ENCODE data around the gene CDH15.

Gene CDH15

GRCh38 chr16:89200124-89200849, 28.7 kb downstream of the CDH15 start, which contains the start of gene SLC22A31:
Gene SLC22A31 (minus strand): TSS chr16:89200537. CDS start chr16:89200501, 36 bp downstream.
- Histone ChIP-seq H3K4me3 (ENCODE audit: insufficient read depth, low read length, poor library complexity, severe bottlenecking) (no peak within 1 kb of the TSS), H3K27ac (ENCODE audit: low read depth, low read length) (no peak within 1 kb of the TSS), H3K36me3 (ENCODE audit: low read length) (no peaks in the 10 kb centered on the region), H3K9me3 (ENCODE audit: insufficient read depth, low read length) (no peaks in the 10 kb centered on the region), H3K9ac (ENCODE audit: low read length) (no peak within 1 kb of the TSS), H3F3A (ENCODE audit: insufficient read depth) (no peaks in the 10 kb centered on the region), H4K20me1 (ENCODE audit: low read depth, low read length) (no peaks in the 10 kb centered on the region), H3K4me2 (ENCODE audit: low read depth, low read length, poor library complexity, severe bottlenecking) (no peak within 1 kb of the TSS), H3K9me2 (replicated peaks; ENCODE audit: insufficient read depth, low read length) (no peaks in the 10 kb centered on the region), H2AFZ (ENCODE audit: low read depth, low read length, severe bottlenecking) (no peak within 1 kb of the TSS), H3K27me3 (ENCODE audit: low read length) (no peaks in the 10 kb centered on the region), H3K79me2 (ENCODE audit: insufficient read depth, low read length) (no peaks in the 10 kb centered on the region)
- no peak for TF ChIP-seq EZH2phosphoT487 (conservative IDR thresholded peaks at IDR 0.05; ENCODE audit: low read length)
- no peak for TF ChIP-seq CTCF (IDR thresholded peaks at IDR 0.05; ENCODE audit: insufficient read depth, low read length, poor library complexity, severe bottlenecking)

- H3K27me3 ChIP-seq (ENCODE audit: low read length): no peaks in the 10 kb centered on the region
- H3K9ac ChIP-seq (ENCODE audit: low read length): no peak overlapping the region
- no peak overlapping the region for H3K4me2 ChIP-seq (ENCODE audit: low read depth, low read length, poor library complexity, severe bottlenecking)
- no peak overlapping the region for H3K4me3 ChIP-seq (ENCODE audit: insufficient read depth, low read length, poor library complexity, severe bottlenecking)
- H3K9me3 ChIP-seq (ENCODE audit: insufficient read depth, low read length): no peaks in the 10 kb centered on the region
- no peaks in the 10 kb centered on the region for H3K9me2 ChIP-seq (replicated peaks; ENCODE audit: insufficient read depth, low read length)
- TF ChIP-seq EZH2phosphoT487 (conservative IDR thresholded peaks at IDR 0.05; ENCODE audit: low read length) (no peak), CTCF (IDR thresholded peaks at IDR 0.05; ENCODE audit: insufficient read depth, low read length, poor library complexity, severe bottlenecking) (no peak)
- no peaks in the 10 kb centered on the region for H4K20me1 ChIP-seq (ENCODE audit: low read depth, low read length)
- no peaks in the 10 kb centered on the region for H3K79me2 ChIP-seq (ENCODE audit: insufficient read depth, low read length)
- H3K36me3 ChIP-seq (ENCODE audit: low read length): no peaks in the 10 kb centered on the region
- no peak overlapping the region for H3K27ac ChIP-seq (ENCODE audit: low read depth, low read length)
- no peak overlapping the region for H2AFZ ChIP-seq (ENCODE audit: low read depth, low read length, severe bottlenecking)
- no peaks in the 10 kb centered on the region for H3F3A ChIP-seq (ENCODE audit: insufficient read depth)
Observed at GRCh38 chr16:89200850-89201411, 29.4 kb downstream of the CDH15 start.

- H3K4me3 ChIP-seq (ENCODE audit: insufficient read depth, low read length, poor library complexity, severe bottlenecking): no peak overlapping the region
- no peaks in the 10 kb centered on the region for H3K9me3 ChIP-seq (ENCODE audit: insufficient read depth, low read length)
- TF ChIP-seq CTCF (IDR thresholded peaks at IDR 0.05; ENCODE audit: insufficient read depth, low read length, poor library complexity, severe bottlenecking) (no peak), EZH2phosphoT487 (conservative IDR thresholded peaks at IDR 0.05; ENCODE audit: low read length) (no peak)
- no peaks in the 10 kb centered on the region for H3K36me3 ChIP-seq (ENCODE audit: low read length)
- H3K27ac ChIP-seq (ENCODE audit: low read depth, low read length): no peak overlapping the region
- H3K79me2 ChIP-seq (ENCODE audit: insufficient read depth, low read length): no peaks in the 10 kb centered on the region
- no peaks in the 10 kb centered on the region for H3K27me3 ChIP-seq (ENCODE audit: low read length)
- no peaks in the 10 kb centered on the region for H3F3A ChIP-seq (ENCODE audit: insufficient read depth)
- no peaks in the 10 kb centered on the region for H4K20me1 ChIP-seq (ENCODE audit: low read depth, low read length)
- H3K4me2 ChIP-seq (ENCODE audit: low read depth, low read length, poor library complexity, severe bottlenecking): no peak overlapping the region
- no peaks in the 10 kb centered on the region for H3K9me2 ChIP-seq (replicated peaks; ENCODE audit: insufficient read depth, low read length)
- no peak overlapping the region for H2AFZ ChIP-seq (ENCODE audit: low read depth, low read length, severe bottlenecking)
- no peak overlapping the region for H3K9ac ChIP-seq (ENCODE audit: low read length)
Observed at GRCh38 chr16:89201439-89202377, 30.2 kb downstream of the CDH15 start.

All from SU-DHL-6 (cell line).